GM18511 (cell line): ENCODE measurements around the gene VGLL3.

ENCODE experiments used
- ATAC-seq: cut with Tn5 transposase; IDR thresholded peaks from one replicate; pipeline ENCODE4 v1.9.1; 2021; ENCODE audit warnings: mild to moderate bottlenecking, moderate library complexity; ENCODE audit not compliant: unreplicated experiment

The VGLL3 gene

DNA sequence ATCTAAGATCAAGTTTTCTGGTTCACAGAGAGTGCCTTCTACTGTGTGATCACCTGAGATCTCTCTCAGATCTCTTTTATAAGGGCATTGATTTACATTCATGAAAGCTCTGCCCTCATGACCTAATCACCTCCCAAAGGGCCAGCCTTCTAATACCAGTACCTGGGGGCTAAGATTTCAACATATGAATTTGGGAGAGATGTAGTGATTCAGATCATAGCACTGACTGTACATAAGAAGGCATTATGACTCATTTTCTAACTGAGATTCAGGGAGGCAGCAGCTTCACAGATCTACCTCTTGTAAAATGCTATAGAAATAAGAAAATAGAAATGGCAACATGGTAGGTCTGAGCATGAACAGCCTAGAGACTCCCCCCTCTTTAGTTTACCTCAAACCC, 39.6 kb downstream of the VGLL3 start:
- ATAC-seq = no peak

- no peak for ATAC-seq
Measured at GRCh38 chr3:86950717-86951116, 40.2 kb downstream of the VGLL3 start.

DNA sequence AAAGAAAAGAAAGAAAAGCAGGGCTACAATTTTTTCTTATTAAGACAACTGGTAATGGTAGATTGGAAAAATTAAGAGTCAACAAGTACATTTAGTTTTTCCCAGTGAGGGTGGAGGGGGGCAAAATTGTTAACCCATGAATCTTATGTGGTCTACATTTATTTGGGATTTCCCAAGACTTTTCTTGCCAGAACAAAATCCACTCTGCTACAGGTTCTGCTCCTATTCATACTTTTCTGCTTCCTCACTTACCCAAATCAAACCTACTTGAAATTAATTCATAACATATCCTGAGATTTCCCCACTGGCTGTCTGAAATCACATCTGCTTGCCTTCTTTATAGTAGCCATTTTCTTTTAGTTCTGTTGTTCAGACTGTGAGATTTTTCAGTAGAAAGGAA, 41.1 kb downstream of the VGLL3 start:
- ATAC-seq = no peak

- no peak for ATAC-seq
Measured at GRCh38 chr3:86948822-86949221, 42.1 kb downstream of the VGLL3 start.

DNA sequence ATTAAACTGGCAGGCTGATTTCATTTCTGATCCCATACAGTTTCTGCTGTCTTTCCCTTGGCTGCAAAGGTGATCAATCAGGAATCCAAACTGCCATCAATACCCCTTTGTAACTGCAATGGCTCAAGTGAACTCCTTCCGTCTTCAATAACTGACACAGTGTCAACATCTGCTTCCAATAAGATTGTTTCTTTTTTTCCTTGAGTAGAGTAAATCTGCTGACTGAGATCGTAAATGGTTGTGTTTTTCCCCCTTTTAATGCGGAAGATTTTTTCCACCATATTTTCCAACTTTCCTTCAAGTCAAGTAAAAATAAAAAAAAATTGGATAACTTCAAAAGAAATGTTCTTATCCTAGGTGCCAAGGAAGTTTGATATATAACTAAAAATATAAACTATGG, 48.7 kb downstream of the VGLL3 start:
- no peak for ATAC-seq

DNA sequence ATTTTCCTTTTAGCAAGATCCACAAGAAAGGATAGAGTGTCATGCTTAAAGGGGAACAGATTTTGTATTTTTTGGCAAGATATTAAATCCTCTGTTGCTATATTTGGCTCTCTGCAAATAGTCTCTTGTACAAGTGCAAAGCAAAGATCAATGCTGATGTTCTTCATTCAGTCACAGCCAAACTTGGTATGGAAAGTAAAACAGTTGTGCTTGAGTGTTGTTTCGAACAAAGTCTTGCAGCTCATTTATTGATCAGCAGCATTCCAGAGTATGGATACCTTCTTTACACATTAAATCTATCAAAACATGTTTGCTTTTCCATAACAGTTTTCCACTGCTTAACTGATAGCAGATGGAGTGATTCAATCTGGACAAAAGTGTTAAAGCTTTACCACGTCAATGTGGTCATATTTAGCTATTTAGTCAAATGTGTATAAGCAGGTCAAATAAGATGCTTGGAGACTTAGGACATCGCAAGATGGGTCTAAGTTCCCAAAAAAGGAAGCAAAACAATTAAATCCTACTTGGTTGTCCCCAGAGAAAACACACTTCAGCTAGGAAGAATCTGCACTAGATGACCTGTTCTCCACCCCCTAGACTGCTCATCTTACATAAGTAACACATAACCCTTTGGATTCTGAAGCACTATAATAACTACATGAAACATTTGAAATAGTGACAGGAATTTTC, 52.4 kb downstream of the VGLL3 start:
- ATAC-seq = no peak

DNA sequence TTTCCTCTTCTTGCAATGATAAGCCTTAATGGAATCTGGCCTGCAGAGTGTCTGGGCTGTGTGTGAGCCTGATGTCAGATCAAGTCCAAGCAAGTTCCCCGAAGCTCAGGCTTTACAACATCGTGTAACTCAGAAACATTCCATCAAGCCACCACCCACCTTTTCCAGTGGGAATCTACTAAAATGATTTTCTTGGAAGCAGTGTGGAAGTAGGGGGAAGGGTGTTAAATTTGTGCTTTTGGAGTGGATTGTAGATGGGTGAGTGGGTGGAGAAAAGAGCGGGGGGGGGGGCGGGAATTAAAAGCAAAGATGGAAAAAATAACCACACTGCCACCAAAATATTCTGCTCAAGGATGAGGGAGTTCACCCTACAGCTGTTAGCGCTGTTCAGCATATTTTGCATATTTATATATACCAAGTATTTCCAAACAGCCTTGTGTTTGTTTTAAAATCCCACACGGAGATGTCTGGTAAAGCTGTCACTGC, 53.6 kb downstream of the VGLL3 start:
- ATAC-seq = no peak

DNA sequence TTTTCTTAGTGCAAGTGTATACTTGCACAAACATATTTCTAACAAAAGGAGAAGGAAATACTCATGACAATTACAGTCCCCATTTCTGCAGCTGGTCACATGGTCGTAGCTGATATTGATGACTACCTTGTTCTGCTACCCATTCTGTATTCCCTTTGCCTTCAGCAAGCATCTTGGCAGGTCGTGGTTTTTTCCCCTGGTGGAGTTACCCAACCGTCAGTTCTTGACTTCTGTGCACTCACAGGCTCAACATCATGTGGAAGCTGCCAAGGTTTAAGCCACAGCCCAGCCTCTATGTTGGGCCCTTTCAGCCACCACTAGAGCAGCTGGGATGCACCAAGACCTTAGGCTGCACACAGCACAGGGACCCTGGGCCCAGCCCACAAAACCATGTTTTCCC, 56.1 kb downstream of the VGLL3 start:
- no peak for ATAC-seq

- no peak for ATAC-seq
Measured at GRCh38 chr3:86930831-86931230, 60.1 kb downstream of the VGLL3 start.

DNA sequence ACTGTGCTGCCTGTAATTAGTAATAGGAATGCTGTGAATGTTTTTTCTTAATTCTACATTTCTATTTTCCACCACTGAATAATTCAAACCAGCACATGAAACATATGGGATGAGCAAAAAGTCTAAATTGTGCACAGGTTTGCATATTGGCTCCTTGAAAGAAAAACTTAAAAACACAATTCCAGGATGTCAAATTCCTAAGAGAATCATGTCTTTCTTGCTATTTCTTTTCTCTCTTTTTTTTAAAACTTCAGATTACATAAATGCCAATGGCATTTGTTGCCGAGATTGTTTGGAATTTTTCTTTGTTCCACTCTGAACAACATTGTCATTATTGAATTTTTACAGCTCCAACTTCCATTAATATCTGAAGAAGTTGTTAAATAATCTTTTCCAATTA, 60.8 kb downstream of the VGLL3 start:
- no peak for ATAC-seq

- no peak for ATAC-seq
Measured at GRCh38 chr3:86929046-86929445, 61.9 kb downstream of the VGLL3 start.

GRCh38 chr3:86923071-86923491, 67.9 kb downstream of the VGLL3 start:
- ATAC-seq = no peak

DNA sequence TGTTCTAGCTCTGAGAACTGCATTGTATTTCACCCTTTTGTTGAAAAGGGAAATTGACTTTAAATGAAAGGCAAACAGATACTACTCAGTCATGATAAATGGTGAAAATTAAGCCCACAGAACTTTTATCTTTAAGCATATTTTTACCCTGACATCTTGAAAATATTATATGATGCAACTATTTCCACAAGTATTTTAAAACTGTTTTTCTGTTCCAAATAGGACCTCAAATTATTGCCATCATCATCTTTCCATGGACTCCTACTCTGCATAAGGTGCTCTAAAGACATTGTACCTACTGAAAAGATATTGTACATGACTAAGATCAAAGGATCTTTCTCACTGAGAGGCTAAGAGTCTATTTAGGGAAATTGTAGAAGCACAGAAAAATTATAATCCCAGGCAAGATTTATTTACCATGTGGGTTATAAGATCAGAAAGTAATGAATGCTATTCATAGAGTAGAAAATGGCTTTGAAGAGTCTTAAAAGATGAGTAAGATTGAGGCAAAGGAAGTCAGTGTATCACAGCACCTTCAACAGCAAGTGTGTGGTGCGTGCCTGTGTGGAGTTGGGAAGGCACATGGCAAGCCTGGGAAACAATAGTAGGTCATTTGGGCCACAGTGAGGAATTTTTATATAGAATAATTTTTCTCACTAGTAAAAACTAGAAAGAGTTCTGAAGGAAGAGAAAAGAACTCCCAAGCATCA, 68.8 kb downstream of the VGLL3 start:
- ATAC-seq = no peak

DNA sequence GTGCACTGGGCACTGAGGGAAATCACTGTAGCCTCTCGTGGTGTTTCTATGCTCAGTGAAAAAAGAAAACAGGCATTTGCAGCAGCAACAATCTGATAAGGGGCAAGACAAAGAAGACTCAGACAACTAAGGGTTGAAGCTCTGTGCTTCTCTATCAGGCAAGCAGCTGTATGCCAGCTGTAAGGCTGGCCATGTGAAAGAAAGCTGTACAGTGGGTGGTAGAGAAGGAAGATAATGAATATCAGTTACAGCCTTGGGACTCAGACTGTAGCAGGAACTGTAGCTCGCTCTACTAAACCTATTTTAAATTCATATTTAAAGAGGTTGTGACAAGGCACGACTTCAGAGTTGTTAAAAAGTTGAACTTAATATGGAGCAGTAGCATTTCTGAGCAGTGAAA, 76.3 kb downstream of the VGLL3 start:
- ATAC-seq = no peak

- ATAC-seq = no peak
Measured at GRCh38 chr3:86913160-86913559, 77.8 kb downstream of the VGLL3 start.

GRCh38 chr3:86895202-86895601, 95.7 kb downstream of the VGLL3 start:
- no peak for ATAC-seq

GRCh38 chr3:86890741-86891396, 100.1 kb downstream of the VGLL3 start:
- no peak for ATAC-seq
